Kidney epithelial cell (primary cell): Measurements from ENCODE around the gene ABL1. TPM values are rescaled to one million over a fixed set of nuclear protein-coding genes. Genes with fewer than 3 reads are reported as not detected.

ENCODE experiments used
- DNase-seq: peaks from one replicate; pipeline ENCODE4 v3.0.0-alpha.2; 2010; ENCODE audit warnings: low read depth
- H3K27me3 ChIP-seq: 2 replicates; pipeline ENCODE4 v1.6.0; 2011; ENCODE audit warnings: low read length; ENCODE audit not compliant: control insufficient read depth, insufficient read depth
- H3K36me3 ChIP-seq: 2 replicates; pipeline ENCODE4 v1.5.1; 2011; ENCODE audit warnings: low read length; ENCODE audit not compliant: control insufficient read depth, insufficient read depth
- H3K4me3 ChIP-seq: 2 replicates; pipeline ENCODE4 v1.5.1; 2011; ENCODE audit warnings: low read depth, mild to moderate bottlenecking, control low read depth, low read length
- CTCF ChIP-seq: IDR thresholded peaks from 2 replicates; pipeline ENCODE4 v1.5.1; 2011; ENCODE audit warnings: mild to moderate bottlenecking, moderate library complexity, low read length, control low read depth, inconsistent platforms; ENCODE audit not compliant: insufficient read depth, poor library complexity, severe bottlenecking
- total RNA-seq: library from RNA; depleted of rRNA; stranded (reverse); fragments of >200 nt; gene quantifications from 2 replicates; pipeline ENCODE4 v1.2.3, GENCODE V29; 2015

The ABL1 gene
- total RNA-seq, 1 donor from 2014 or later: 83.7 TPM

GRCh38 chr9:130891688-130892476 is 56.8 kb downstream of the ABL1 start:
- Histone ChIP-seq H3K4me3 (no peak overlapping the region), H3K27me3 (peaks cover 6% of the 10 kb centered on the region), H3K36me3 (peaks cover 6% of the 10 kb centered on the region)
- no peak for DNase-seq
- no peak for TF ChIP-seq CTCF

GRCh38 chr9:130892477-130893304 is 57.6 kb downstream of the ABL1 start:
- H3K27me3 ChIP-seq: peaks cover 14% of the 10 kb centered on the region
- DNase-seq: no peak
- no peak for TF ChIP-seq CTCF
- no peak overlapping the region for H3K4me3 ChIP-seq
- H3K36me3 ChIP-seq: peaks cover 6% of the 10 kb centered on the region

DNA sequence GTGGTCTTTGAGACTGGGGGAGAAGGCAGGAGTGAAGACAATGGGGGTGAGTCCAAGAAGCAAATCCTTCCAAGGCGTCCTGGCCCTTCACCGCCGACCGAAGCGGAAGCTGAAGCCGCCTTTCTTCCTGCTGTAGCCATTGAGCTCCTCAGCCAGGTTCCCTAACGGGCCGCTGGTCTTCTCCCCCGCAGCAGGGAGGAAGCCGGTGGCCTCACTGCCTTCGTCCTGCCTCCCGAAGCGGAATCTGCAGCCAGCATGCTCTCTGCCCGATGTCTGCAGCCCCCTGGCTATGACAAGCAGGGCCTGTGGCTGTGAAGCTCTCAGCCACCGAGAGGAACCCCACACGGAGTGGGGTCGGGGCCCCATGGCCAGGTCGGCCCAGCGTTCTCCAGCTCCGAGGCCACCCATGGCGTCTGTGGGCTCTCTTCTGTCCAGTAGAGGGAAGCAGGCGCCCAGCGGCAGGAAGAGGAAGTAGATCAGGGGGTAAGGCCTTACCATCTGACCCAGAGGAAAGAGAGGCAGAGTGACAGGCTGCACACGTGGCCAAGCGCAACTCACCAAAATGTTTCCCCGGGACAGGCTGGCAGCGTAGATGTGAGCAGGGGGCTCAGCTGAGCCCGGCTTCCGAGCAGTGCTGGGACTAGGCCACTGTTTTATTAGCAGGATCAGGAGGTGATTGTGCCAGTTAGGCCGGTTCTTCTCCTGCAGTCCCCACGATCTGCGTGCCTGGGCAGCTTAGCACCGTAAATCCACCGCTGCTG is 58.5 kb downstream of the ABL1 start:
- Histone ChIP-seq H3K4me3 (no peak overlapping the region), H3K27me3 (peaks cover 22% of the 10 kb centered on the region), H3K36me3 (peaks cover 6% of the 10 kb centered on the region)
- peak; percentile 54 for TF ChIP-seq CTCF
- no peak for DNase-seq

- H3K27me3 ChIP-seq: peaks cover 25% of the 10 kb centered on the region
- H3K36me3 ChIP-seq: peaks cover 6% of the 10 kb centered on the region
- no peak for TF ChIP-seq CTCF
- no peak for DNase-seq
- H3K4me3 ChIP-seq: no peak overlapping the region
Observed at GRCh38 chr9:130894546-130894945, 59.5 kb downstream of the ABL1 start.

- Histone ChIP-seq H3K4me3 (no peak overlapping the region), H3K36me3 (peaks cover 6% of the 10 kb centered on the region), H3K27me3 (peaks cover 29% of the 10 kb centered on the region)
- TF ChIP-seq CTCF: no peak
- DNase-seq: no peak
Observed at GRCh38 chr9:130895038-130895437, 60.0 kb downstream of the ABL1 start.
